Measurements from ENCODE around the gene SH3BP4.

DNA sequence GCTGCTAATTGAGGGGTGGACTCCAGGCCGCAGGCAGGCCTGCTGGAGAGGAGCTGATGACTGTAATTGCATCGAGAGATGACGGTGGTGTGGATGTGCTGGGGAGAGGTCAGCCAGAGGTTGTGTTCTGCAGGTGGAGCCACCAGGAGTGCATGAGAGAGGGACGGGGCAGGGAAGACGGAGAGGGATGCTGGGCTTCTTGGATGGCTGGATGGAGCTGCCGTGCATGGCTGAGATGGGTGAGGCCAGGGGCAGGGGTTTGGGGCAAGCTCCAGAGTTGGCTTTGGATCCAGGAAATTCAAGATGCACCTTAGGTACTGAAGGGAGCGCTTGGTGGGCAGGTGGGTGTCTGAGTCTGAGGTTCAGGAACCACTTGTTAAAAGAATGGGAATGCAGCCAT is 77.2 kb downstream of the SH3BP4 start:
- no peak for TF ChIP-seq RAD21 (conservative IDR thresholded peaks at IDR 0.05 in 1 of 2, IDR thresholded peaks at IDR 0.05 in 1 of 2)
- TF ChIP-seq RFX5 (IDR thresholded peaks at IDR 0.05) = no peak
- no peak for TF ChIP-seq JUN (IDR thresholded peaks at IDR 0.05)

All from A549 (cell line).